Measurements from ENCODE around the gene PHF14. TPM values are rescaled to one million over a fixed set of nuclear protein-coding genes. Genes with fewer than 3 reads are reported as not detected.
"Not testable (repeated sequence)": the region's sequence is repeated elsewhere in the genome, so short reads cannot be mapped to it uniquely, and the experiment has no call there.

Gene PHF14
- total RNA-seq, 1 experiment from 2014 or later, result 21.8 TPM

GRCh38 chr7:10981317-10981716 lies 7.6 kb downstream of the PHF14 start:
- no peak for DNase-seq (ENCODE audit: low spot score)

- not testable (repeated sequence) for DNase-seq (ENCODE audit: low spot score)
These were observed 17.1 kb downstream of the PHF14 start for GRCh38 chr7:10990748-10991147.

GRCh38 chr7:10995482-10996166 lies 22.0 kb downstream of the PHF14 start:
- not testable (repeated sequence) for DNase-seq (ENCODE audit: low spot score)

- no peak for DNase-seq (ENCODE audit: low spot score)
These were observed 25.5 kb downstream of the PHF14 start for GRCh38 chr7:10998996-10999757.

- no peak for DNase-seq (ENCODE audit: low spot score)
These were observed 31.5 kb downstream of the PHF14 start for GRCh38 chr7:11005202-11005601.

GRCh38 chr7:11006291-11006690 lies 32.6 kb downstream of the PHF14 start:
- no peak for DNase-seq (ENCODE audit: low spot score)

GRCh38 chr7:11009631-11010030 lies 36.0 kb downstream of the PHF14 start:
- DNase-seq (ENCODE audit: low spot score), result no peak

- DNase-seq (ENCODE audit: low spot score), result no peak
These were observed 47.8 kb downstream of the PHF14 start for GRCh38 chr7:11021468-11021867.

- no peak for DNase-seq (ENCODE audit: low spot score)
These were observed 53.0 kb downstream of the PHF14 start for GRCh38 chr7:11026452-11027359.

GRCh38 chr7:11035661-11036060 lies 62.0 kb downstream of the PHF14 start:
- no peak for DNase-seq (ENCODE audit: low spot score)

- DNase-seq (ENCODE audit: low spot score), result no peak
These were observed 66.3 kb downstream of the PHF14 start for GRCh38 chr7:11039974-11040373.

GRCh38 chr7:11054033-11054432 lies 80.4 kb downstream of the PHF14 start:
- DNase-seq (ENCODE audit: low spot score), result no peak

GRCh38 chr7:11060893-11061292 lies 87.2 kb downstream of the PHF14 start:
- no peak for DNase-seq (ENCODE audit: low spot score)

- DNase-seq (ENCODE audit: low spot score), result no peak
These were observed 88.4 kb downstream of the PHF14 start for GRCh38 chr7:11062110-11062509.

- no peak for DNase-seq (ENCODE audit: low spot score)
These were observed 95.9 kb downstream of the PHF14 start for GRCh38 chr7:11069591-11069990.

GRCh38 chr7:11077816-11078215 lies 104.1 kb downstream of the PHF14 start:
- no peak for DNase-seq (ENCODE audit: low spot score)

- no peak for DNase-seq (ENCODE audit: low spot score)
These were observed 104.7 kb downstream of the PHF14 start for GRCh38 chr7:11078247-11078834.

- DNase-seq (ENCODE audit: low spot score), result no peak
These were observed 106.2 kb downstream of the PHF14 start for GRCh38 chr7:11079907-11080306.

GRCh38 chr7:11082121-11082520 lies 108.4 kb downstream of the PHF14 start:
- no peak for DNase-seq (ENCODE audit: low spot score)

GRCh38 chr7:11082552-11083213 lies 109.0 kb downstream of the PHF14 start:
- DNase-seq (ENCODE audit: low spot score), result no peak

- no peak for DNase-seq (ENCODE audit: low spot score)
These were observed 109.5 kb downstream of the PHF14 start for GRCh38 chr7:11083214-11083568.

Data from HT-29 (cell line).